Bronchial epithelial cell (primary cell): Measurements from ENCODE around the gene USP49. TPM values are rescaled to one million over a fixed set of nuclear protein-coding genes. Genes with fewer than 3 reads are reported as not detected.
A peak's percentile ranks its signal among the peaks of the same experiment; 100 is the strongest.

Experiments
- DNase-seq: peaks from one replicate; pipeline ENCODE4 v3.0.0-alpha.2; 2010; ENCODE audit warnings: low read depth
- FAIRE-seq: peaks from 2 replicates; lab custom pipeline; 2011; peaks lifted over from hg19 to GRCh38; lab: Jason Lieb, UNC
- H3K27me3 ChIP-seq: 2 replicates; pipeline ENCODE4 v1.5.1; 2011; ENCODE audit warnings: low read length; ENCODE audit not compliant: control insufficient read depth, insufficient read depth
- H3K36me3 ChIP-seq: 2 replicates; pipeline ENCODE4 v1.5.1; 2011; ENCODE audit warnings: low read length; ENCODE audit not compliant: control insufficient read depth, insufficient read depth
- H3K4me3 ChIP-seq: 2 replicates; pipeline ENCODE4 v1.5.1; 2011; ENCODE audit warnings: mild to moderate bottlenecking, low read depth, low read length, control low read depth
- CTCF ChIP-seq: IDR thresholded peaks from 2 replicates; pipeline ENCODE4 v1.5.1; 2011; ENCODE audit warnings: mild to moderate bottlenecking, moderate library complexity, low read length, control low read depth, inconsistent platforms; ENCODE audit not compliant: insufficient read depth, severe bottlenecking
- total RNA-seq: library from RNA; depleted of rRNA; stranded (reverse); fragments of >200 nt; gene quantifications from 2 replicates; pipeline ENCODE4 v1.2.1, GENCODE V29; 2014

The USP49 gene
- total RNA-seq, 1 donor from 2014 or later = 1.6 TPM

GRCh38 chr6:41937861-41938574 lies 42.8 kb upstream of the USP49 start:
- DNase-seq (no peak), FAIRE-seq (no peak)
- no peak for TF ChIP-seq CTCF
- no peak overlapping the region for H3K4me3 ChIP-seq
- H3K36me3 ChIP-seq = peaks cover 17% of the 10 kb centered on the region
- H3K27me3 ChIP-seq = no peaks in the 10 kb centered on the region

GRCh38 chr6:41937472-41937860 lies 42.3 kb upstream of the USP49 start:
- Histone ChIP-seq H3K4me3 (no peak overlapping the region), H3K36me3 (peaks cover 21% of the 10 kb centered on the region), H3K27me3 (no peaks in the 10 kb centered on the region)
- no peak for TF ChIP-seq CTCF
- FAIRE-seq (no peak), DNase-seq (no peak)

GRCh38 chr6:41936073-41936837 lies 41.1 kb upstream of the USP49 start:
- no peak for FAIRE-seq
- DNase-seq = peak; percentile 81
- Histone ChIP-seq H3K4me3 (no peak overlapping the region), H3K27me3 (no peaks in the 10 kb centered on the region), H3K36me3 (peaks cover 30% of the 10 kb centered on the region)
- TF ChIP-seq CTCF = peak; percentile 92

GRCh38 chr6:41935685-41936072 lies 40.5 kb upstream of the USP49 start:
- no peak for FAIRE-seq
- no peak for DNase-seq
- Histone ChIP-seq H3K27me3 (no peaks in the 10 kb centered on the region), H3K36me3 (peaks cover 35% of the 10 kb centered on the region), H3K4me3 (no peak overlapping the region)
- no peak for TF ChIP-seq CTCF

GRCh38 chr6:41935193-41935574 lies 40.0 kb upstream of the USP49 start:
- TF ChIP-seq CTCF = no peak
- H3K36me3 ChIP-seq = peaks cover 39% of the 10 kb centered on the region

More at GRCh38 chr6:41935193-41935574, 40.0 kb upstream of the USP49 start:
- no peak for FAIRE-seq
- Histone ChIP-seq H3K27me3 (no peaks in the 10 kb centered on the region), H3K4me3 (no peak overlapping the region)
- DNase-seq = no peak
